Measurements from ENCODE around the gene TMEM150A.
"Not testable (repeated sequence)": the region's sequence is repeated elsewhere in the genome, so short reads cannot be mapped to it uniquely, and the experiment has no call there.

The TMEM150A gene

DNA sequence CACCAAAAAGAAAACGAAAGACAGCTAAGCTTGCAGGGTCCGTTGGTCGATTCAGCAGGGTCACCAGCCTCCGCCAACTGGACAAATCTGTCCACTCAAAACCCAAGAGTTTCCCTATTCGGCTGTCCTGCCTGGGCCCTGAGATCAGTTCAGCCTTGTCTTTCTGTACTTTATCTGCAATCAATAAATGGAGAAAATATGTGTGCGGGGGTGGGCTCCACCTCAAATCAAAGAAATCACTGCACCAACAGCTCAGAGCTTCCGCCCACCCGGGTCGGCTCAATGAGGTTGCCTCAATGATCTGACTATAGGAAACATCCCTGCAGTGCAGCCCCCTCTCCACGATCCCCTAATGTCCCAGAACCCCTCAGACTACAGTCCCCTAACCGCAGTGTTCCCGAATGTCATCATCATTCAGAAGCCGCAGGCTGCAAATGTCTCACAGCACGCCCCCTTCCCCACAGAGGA, 41.7 kb downstream of the TMEM150A start:
- no peak for DNase-seq

DNA sequence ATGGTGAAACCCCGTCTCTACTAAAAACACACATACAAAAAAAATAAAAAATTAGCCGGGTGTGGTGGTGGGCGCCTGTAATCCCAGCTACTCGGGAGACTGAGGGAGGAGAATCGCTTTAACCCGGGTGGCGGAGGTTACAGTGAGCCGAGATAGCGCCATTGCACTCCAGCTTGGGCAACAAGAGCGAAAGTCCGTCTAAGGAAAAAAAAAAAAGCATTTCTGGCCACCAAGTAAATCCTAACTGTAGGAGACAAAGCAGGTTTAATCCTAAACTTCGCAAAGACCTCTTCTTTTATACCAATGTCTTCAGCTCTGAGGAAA, 42.1 kb downstream of the TMEM150A start:
- DNase-seq: not testable (repeated sequence)

DNA sequence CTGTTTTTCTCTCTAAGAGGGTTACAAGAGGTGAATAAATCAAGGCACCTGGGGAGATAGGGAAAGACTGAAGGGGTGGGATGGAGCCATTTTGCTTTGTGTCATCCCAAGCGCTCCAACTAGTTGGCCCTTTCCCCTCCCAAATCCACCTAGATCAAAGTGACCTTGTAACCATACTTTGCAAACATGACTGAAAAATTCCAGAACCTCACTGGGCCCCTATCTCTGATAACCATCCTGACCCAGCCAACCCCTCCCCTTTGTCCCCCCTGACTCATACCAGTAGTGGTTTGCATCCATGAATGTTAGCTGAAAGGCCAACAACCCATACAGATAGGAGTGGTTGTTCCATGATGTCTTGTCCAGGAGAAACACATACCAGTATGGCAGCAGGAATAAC, 44.3 kb downstream of the TMEM150A start:
- no peak for DNase-seq

DNA sequence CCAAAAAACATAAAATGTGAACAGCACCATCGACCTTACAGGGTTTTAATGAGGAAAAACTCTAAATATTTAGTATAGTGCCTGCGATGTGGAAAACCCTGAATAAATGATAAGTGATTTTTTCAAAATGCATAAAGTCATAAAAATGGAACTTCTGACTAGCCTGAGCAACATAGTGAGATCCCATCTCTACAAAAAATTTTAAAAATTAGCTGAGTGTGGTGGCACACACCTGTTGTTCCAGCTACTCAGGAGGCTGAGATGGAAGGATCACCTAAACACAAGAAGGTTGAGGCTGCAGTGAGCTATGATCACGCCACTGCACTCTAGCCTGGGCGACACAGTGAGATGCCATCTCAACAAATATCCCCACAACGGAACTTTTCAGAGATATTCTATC, 45.4 kb downstream of the TMEM150A start:
- no peak for DNase-seq

DNA sequence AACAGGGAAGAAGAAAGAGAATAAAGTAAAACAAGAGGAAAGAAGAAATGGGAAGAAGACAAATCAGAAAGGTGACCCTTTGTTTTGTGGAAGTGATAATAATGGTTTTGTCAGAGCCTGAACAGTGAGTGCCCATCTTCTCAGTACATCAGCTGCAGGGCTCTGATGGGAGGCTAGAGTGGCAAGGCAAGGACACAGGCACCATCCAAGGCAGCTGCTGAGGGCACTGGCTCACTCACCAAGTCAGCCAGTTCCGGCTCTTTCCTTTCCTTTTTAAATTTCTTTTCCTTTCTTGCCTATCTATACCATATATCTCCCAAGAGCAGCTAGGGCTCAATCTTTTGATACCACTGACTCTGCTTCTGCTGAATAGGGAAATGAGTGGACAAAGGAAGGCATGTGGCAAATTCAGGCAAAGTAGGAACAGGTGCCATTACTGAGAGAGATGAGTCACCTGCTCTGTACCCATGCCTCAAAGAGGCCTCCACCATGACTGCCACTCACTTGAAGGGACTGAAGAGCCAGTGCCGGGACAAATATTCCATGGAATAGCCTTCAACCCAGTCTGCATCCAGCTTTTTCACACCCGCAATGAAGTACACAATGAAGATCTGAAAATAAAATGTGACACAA, 47.4 kb downstream of the TMEM150A start:
- no peak for DNase-seq

DNA sequence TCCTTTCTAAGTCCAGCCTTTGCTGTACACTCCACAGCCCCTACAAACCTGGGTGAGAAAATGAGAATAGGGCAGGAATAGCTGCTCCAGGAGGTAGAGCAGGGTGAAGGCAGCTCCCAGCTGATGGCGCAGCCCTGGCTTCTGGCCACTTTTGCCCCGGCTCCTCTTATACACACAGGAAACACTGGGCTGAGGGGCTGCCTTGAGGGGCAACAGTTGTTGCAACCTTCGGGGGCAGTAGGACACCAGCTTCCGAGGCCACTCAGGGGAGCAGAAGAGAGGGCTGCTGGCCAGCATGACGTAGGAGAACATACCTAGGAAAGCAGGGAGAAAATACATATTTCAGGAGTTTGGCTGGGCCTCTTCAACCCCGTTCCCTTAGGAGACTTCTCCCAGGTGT, 49.3 kb downstream of the TMEM150A start:
- no peak for DNase-seq

DNA sequence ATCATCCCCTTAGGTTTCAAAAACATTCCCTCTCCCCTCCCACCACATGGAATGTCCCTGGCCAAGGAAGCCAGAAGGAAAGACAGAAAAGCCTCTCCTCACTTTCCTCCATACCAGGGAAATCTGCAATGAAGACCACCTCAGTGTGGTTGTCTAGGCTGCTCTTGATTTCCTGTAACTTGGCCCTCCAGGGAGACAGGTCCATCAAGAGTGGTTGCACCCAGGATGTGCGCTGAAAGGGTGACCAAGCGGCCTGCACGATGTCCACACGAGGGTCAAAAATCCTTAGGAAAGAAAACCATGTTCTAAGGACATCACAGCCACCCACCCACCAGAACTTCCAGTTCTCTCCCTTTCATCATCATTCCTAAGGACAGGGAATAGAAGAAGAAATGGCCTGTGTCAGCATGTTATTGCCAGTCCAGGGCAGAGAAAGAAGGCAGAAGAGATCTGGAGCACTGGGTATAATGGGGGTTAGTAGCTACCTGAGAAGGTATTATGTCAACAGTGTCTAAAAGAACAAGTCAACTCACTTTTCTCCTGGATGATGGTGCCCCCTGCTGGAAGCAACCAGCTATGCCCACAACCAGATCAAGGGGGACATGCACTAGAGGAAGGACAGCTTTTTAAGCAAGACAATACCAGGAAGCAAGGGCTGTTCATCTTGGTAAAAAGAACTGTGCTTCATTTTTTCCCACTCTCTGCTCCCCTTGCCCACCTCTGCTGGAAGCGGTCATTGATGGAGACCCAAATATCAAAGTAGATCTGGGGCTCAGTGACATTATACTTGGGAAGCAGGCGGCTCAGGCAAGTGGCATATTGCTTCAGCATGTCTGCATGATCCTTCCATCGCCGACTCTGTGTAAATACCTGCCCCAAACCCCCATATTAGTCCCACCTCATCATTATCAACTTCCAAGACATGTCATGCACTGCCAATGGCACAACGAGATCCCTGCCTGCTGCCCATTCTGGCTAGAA, 50.5 kb downstream of the TMEM150A start:
- DNase-seq: peak; percentile 42

DNA sequence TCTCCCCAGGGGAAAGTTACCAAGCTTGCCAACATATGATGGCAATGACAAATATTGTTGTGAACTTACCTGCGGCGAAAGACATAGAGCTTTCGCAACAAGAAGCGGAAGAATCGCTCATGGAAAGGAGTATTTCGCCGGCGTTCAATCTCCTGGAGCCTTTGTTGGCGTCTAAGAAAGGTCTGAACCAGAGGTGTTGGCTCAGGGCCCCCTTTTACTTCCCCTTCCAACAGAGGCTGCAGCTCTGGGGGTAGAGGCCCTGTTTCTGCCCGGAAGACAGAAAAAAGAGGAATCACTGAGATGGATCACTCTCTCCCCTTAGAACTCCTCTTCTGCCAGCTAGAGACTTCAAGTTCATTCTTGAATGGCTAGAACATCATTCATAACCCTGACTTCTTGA, 52.0 kb downstream of the TMEM150A start:
- DNase-seq: no peak

DNA sequence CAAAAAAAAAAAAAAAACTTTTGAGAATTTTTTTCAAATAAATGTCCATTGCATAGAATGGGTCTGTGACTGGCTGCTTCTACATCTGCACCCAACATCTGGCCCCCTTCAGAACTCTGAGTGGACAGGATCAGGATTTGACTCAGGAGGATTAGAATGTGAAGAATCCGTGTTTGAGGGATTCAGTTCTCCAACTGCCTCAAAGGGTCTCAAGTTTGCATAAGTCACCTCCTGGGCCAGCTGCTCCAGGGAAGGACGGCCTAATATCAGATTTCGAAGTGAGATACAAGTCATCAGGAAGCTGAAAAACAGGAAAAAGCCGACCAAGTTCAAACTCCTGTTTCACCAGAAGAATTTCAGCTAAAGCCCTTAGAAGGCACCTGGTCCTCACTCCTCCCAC, 52.7 kb downstream of the TMEM150A start:
- DNase-seq: peak; percentile 42

DNA sequence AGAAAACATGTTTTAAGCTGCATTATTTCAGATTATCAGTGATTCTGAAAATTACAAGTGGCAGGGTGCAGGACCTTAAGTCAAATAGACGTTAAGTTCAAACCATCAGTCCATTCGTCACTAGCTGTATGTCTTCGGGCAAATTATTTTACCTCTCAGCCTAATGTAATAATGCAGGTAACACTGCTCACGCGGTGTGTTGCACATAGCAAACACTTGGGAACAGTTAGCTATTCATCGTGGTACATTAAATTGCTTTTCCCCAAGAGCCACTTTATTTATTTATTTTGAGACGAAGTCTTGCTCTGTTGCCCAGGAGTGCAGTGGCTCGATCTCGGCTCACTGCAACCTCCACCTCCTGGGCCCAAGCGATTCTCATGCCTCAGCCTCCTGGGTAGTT, 53.4 kb downstream of the TMEM150A start:
- no peak for DNase-seq

DNA sequence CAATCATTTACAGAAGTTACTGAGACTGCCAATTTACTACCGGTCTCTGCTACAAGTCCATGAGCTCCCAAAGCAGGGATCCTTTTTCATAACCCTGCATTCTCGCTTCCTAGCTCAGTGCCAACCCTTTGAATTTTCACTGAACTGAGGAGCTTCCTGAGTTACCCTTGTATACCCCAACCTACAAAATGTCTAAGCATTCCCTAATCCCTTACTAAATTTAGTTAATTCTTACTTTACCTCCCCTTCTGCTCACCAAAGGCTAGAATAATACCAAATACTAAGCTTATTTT, 53.9 kb downstream of the TMEM150A start:
- no peak for DNase-seq

Measured in amniotic stem cell (primary cell).